Stomach (tissue), 9 donors: Measurements from ENCODE around the gene TAX1BP1. TPM values are rescaled to one million over a fixed set of nuclear protein-coding genes. Genes with fewer than 3 reads are reported as not detected.
A peak's percentile ranks its signal among the peaks of the same experiment; 100 is the strongest.

ENCODE experiments used
- DNase-seq, 2 donors: peaks; one replicate each; pipeline versions ENCODE4 v3.0.0 to v3.0.0-alpha.2; 2013 to 2019
- H3K27ac ChIP-seq, 5 donors: fragments of 200-600 bp in 4 of 5; sonication (generic) in 4 of 5; one replicate each; pipeline ENCODE4 v1.5.1; 2013 to 2019; ENCODE audit warnings: mild to moderate bottlenecking in 1 of 5, moderate library complexity in 1 of 5
- H3K27me3 ChIP-seq, 3 donors: fragments of 200-600 bp; sonication (generic); one replicate each; pipeline ENCODE4 v1.5.1; 2017 to 2019; ENCODE audit warnings: mixed run types in 1 of 3
- H3K36me3 ChIP-seq, 4 donors: fragments of 200-600 bp; sonication (generic); 1 replicate in 3 of 4; 2 replicates in 1 of 4; pipeline ENCODE4 v1.5.1; 2016 to 2019
- H3K4me1 ChIP-seq, 4 donors: fragments of 200-600 bp; sonication (generic); one replicate each; pipeline ENCODE4 v1.5.1; 2016 to 2019
- H3K4me3 ChIP-seq, 4 donors: fragments of 200-600 bp; sonication (generic) in 3 of 4; one replicate each; pipeline ENCODE4 v1.5.1; 2016 to 2019; ENCODE audit warnings: mild to moderate bottlenecking in 1 of 4
- H3K9me3 ChIP-seq, 4 donors: fragments of 200-600 bp; sonication (generic); one replicate each; pipeline ENCODE4 v1.5.1; 2016 to 2019
- CTCF ChIP-seq, 7 experiments: fragments of 450-650 bp in 4 of 7; fragments of 200-600 bp in 3 of 7; sonication (generic) in 3 of 7; IDR thresholded peaks; one replicate each; pipeline ENCODE4 v1.5.1; 2016 to 2019; ENCODE audit warnings: antibody characterized with exemption in 7 of 7, control low read depth in 2 of 7, mild to moderate bottlenecking in 1 of 7
- EP300 ChIP-seq: sonication (generic); formaldehyde crosslinking; IDR thresholded peaks from one replicate; pipeline ENCODE4 v1.6.1; 2017; ENCODE audit warnings: antibody characterized with exemption
- POLR2A ChIP-seq, 4 donors: fragments of 450-650 bp; IDR thresholded peaks; one replicate each; pipeline ENCODE4 v1.6.1; 2016; ENCODE audit warnings: antibody characterized with exemption in 4 of 4, control low read depth in 2 of 4, mild to moderate bottlenecking in 1 of 4, moderate library complexity in 1 of 4
- POLR2AphosphoS5 ChIP-seq, 3 donors: sonication (generic); formaldehyde crosslinking; IDR thresholded peaks; one replicate each; pipeline ENCODE4 v1.6.1; 2016; ENCODE audit warnings: antibody characterized with exemption in 3 of 3
- WGBS, 5 donors: extraction: QIAGEN DNeasy Blood & Tissue Kit in 3 of 5; methylation state at CpG; one replicate each; pipeline versions ENCODE4 v1.1.5 to v1.1.7; 2013 to 2018; 5-methylcytosine and 5-hydroxymethylcytosine counted together
- intact Hi-C: fragments of 100-400 bp; cut with DNase I; formaldehyde crosslinking; loops from one replicate; pipeline ENCODE4 v1.15.1; 2023; ENCODE audit warnings: low total_unique reads
- polyA plus RNA-seq, 3 donors: library from polyadenylated mRNA; stranded (reverse); fragments of 200-250 nt; gene quantifications; one replicate each; pipeline ENCODE4 v1.2.3, GENCODE V29; 2013
- total RNA-seq, 5 donors: library from RNA; depleted of rRNA; stranded (reverse); fragments of >200 nt; gene quantifications; one replicate each; pipeline versions ENCODE4 v1.1.0 to v1.2.3, GENCODE V29; 2014 to 2016
- donor health status: healthy with polysubstance abuse.
- donor health status: Bipolar disorder and iron deficiency.
- donor health status: healthy.

The TAX1BP1 gene
- total and polyA plus RNA-seq, 8 donors, result 43.4 to 199 (median 71.0) TPM

DNA sequence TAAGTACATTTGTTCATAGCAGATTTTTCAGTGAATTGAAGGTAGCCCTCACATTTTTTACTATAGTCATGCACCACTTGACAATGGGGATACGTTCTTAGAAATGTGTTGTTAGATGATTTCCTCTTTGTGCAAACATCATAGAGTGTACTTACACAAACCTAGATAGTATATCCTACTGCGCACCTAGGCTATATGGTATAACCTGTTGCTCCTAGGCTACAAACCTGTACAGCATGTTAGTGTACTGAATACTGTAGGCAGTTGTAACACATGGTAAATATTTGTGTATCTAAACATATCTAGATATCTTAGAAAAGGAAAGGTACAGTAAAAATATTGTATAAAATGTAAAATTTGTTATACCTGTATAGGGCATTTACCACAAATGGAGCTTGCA, 41.2 kb downstream of the TAX1BP1 start:
- DNase-seq, result no peak
- Histone ChIP-seq H3K27me3 (no peaks in the 10 kb centered on the region), H3K9me3 (no peaks in the 10 kb centered on the region), H3K36me3 (peaks cover 9 to 20% (median 14%) of the 10 kb centered on the region in 4 donors), H3K4me3 (no peak overlapping the region), H3K4me1 (peaks cover 0 to 36% (median 26%) of the 10 kb centered on the region in 4 donors), H3K27ac (no peak overlapping the region)
- WGBS, 5 donors, result 48 to 78% (median 64%) methylated on average over 2 of the region's 2 CpGs
- TF ChIP-seq EP300, result no peak
- no peak for TF ChIP-seq POLR2AphosphoS5 (IDR thresholded peaks at IDR 0.05)
- TF ChIP-seq CTCF (IDR thresholded peaks at IDR 0.05), result no peak
- TF ChIP-seq POLR2A (IDR thresholded peaks at IDR 0.05), result no peak
- intact Hi-C loops, result no loop called here

GRCh38 chr7:27782849-27783248, 42.9 kb downstream of the TAX1BP1 start:
- Histone ChIP-seq H3K9me3 (no peaks in the 10 kb centered on the region), H3K27ac (no peak overlapping the region), H3K27me3 (no peaks in the 10 kb centered on the region), H3K36me3 (peaks cover 9 to 32% (median 30%) of the 10 kb centered on the region in 4 donors), H3K4me1 (peaks cover 0 to 29% (median 22%) of the 10 kb centered on the region in 4 donors), H3K4me3 (no peak overlapping the region)
- 25 to 47% (median 45%) methylated on average over 2 of the region's 2 CpGs for WGBS, 5 donors
- DNase-seq, result no peak
- TF ChIP-seq POLR2AphosphoS5 (IDR thresholded peaks at IDR 0.05), result no peak
- TF ChIP-seq EP300, result no peak
- no peak for TF ChIP-seq POLR2A (IDR thresholded peaks at IDR 0.05)
- TF ChIP-seq CTCF (IDR thresholded peaks at IDR 0.05), result no peak
- intact Hi-C loops, result no loop called here

GRCh38 chr7:27784399-27785053, 44.6 kb downstream of the TAX1BP1 start:
- no peaks in the 10 kb centered on the region for H3K9me3 ChIP-seq
- TF ChIP-seq POLR2AphosphoS5 (IDR thresholded peaks at IDR 0.05) (peak in 1 of 3 donors; percentile 69), CTCF (IDR thresholded peaks at IDR 0.05) (peak in 4 of 7 experiments; percentile 11 to 53 (median 34)), POLR2A (IDR thresholded peaks at IDR 0.05) (no peak)
- H3K27me3 ChIP-seq, result no peaks in the 10 kb centered on the region
- peak in 1 of 2 donors; percentile 72 for DNase-seq
- intact Hi-C loops, result no loop called here
- peaks cover 0 to 29% (median 20%) of the 10 kb centered on the region in 4 donors for H3K4me1 ChIP-seq
- WGBS, 5 donors, result 48 to 60% (median 57%) methylated on average over 6 of the region's 6 CpGs
- H3K4me3 ChIP-seq, result no peak overlapping the region
- peaks cover 17 to 45% (median 44%) of the 10 kb centered on the region in 4 donors for H3K36me3 ChIP-seq
- H3K27ac ChIP-seq, result peak overlapping the region in 1 of 5 donors; percentile 24

DNA sequence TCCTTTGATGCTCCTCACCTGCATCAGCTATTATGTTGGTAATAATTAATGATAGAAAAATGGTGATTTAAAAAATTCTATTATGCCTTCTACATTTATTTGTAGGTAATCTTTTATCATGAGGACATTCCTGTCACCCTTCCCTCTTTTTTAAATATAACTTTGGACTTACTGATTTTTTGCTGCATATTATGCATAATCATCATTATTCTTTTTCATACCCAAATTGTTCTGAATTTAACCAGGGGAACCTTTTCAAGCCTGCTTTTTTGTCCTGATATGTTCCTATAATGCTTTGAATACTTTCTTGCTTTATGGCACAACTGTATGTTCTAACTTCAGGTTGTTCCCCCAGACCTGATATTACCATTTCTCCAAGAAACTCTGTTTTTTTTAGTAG, 48.5 kb downstream of the TAX1BP1 start:
- Histone ChIP-seq H3K27ac (no peak overlapping the region), H3K4me3 (no peak overlapping the region), H3K9me3 (no peaks in the 10 kb centered on the region), H3K36me3 (peaks cover 17 to 71% (median 64%) of the 10 kb centered on the region in 4 donors), H3K4me1 (peaks cover 0 to 16% (median 11%) of the 10 kb centered on the region in 4 donors), H3K27me3 (no peaks in the 10 kb centered on the region)
- DNase-seq, result no peak
- no peak for TF ChIP-seq POLR2A (IDR thresholded peaks at IDR 0.05)
- TF ChIP-seq EP300, result no peak
- no peak for TF ChIP-seq CTCF (IDR thresholded peaks at IDR 0.05)
- no peak for TF ChIP-seq POLR2AphosphoS5 (IDR thresholded peaks at IDR 0.05)
- intact Hi-C loops, result no loop called here
